ENCODE data around the gene KDM4B. TPM values are rescaled to one million over a fixed set of nuclear protein-coding genes. Genes with fewer than 3 reads are reported as not detected.

KDM4B gene
- total RNA-seq, 1 experiment from 2014 or later: 43.7 TPM

- H2BK5ac ChIP-seq (ENCODE audit: insufficient read length, low read length): no peak overlapping the region
- no peak overlapping the region for H3K27ac Mint-ChIP-seq
- H3K9me3 ChIP-seq (ENCODE audit: control insufficient read depth, low read depth, low read length): no peaks in the 10 kb centered on the region
- H3K56ac ChIP-seq (ENCODE audit: insufficient read length, low read depth, low read length): no peak overlapping the region
- no peak overlapping the region for H3K4me2 ChIP-seq (ENCODE audit: insufficient read depth, insufficient read length, low read length)
- no peak overlapping the region for H2BK120ac ChIP-seq (ENCODE audit: low read depth, low read length, poor library complexity, severe bottlenecking)
- no peak overlapping the region for H2BK20ac ChIP-seq (ENCODE audit: low read depth, low read length, poor library complexity, severe bottlenecking)
- H4K8ac ChIP-seq (replicated peaks; ENCODE audit: insufficient read length, low read depth, low read length): no peak overlapping the region
- H3T11ph ChIP-seq (ENCODE audit: low read length): no peak overlapping the region
- H3K18ac ChIP-seq (ENCODE audit: insufficient read length, low read depth, low read length): no peak overlapping the region
- no peaks in the 10 kb centered on the region for H3K9me3 Mint-ChIP-seq
- H4K20me1 ChIP-seq (ENCODE audit: control insufficient read depth, insufficient read depth, insufficient read length): no peaks in the 10 kb centered on the region
- H3K9ac ChIP-seq (ENCODE audit: extremely low read depth, insufficient read length, low read length): no peak overlapping the region
- peaks cover 3 to 45% (median 31%) of the 10 kb centered on the region in 3 experiments; a peak in 6 of 7 replicates for H3K36me3 Mint-ChIP-seq (ENCODE audit: insufficient read depth in 1 of 3, low read depth in 3 of 3)
- H3K27ac ChIP-seq (ENCODE audit: insufficient read length, low read depth, low read length): no peak overlapping the region
- H3K27me3 Mint-ChIP-seq (ENCODE audit: low read depth): no peaks in the 10 kb centered on the region
- TF ChIP-seq CTCF (conservative IDR thresholded peaks at IDR 0.05): no peak
- H4K5ac ChIP-seq (ENCODE audit: insufficient read length, low read depth, low read length): no peak overlapping the region
- no peaks in the 10 kb centered on the region for H3K79me1 ChIP-seq (ENCODE audit: insufficient read depth, low read depth, low read length, poor library complexity, severe bottlenecking)
- no peak overlapping the region for H2BK15ac ChIP-seq (ENCODE audit: low read depth, low read length)
- H3K23me2 ChIP-seq (ENCODE audit: insufficient read length, low read depth, low read length, poor library complexity, severe bottlenecking): no peaks in the 10 kb centered on the region
- no peak overlapping the region for H3K4me3 Mint-ChIP-seq
- DNase-seq: no peak
- H3K4me1 ChIP-seq (ENCODE audit: insufficient read depth, low read length): peaks cover 3% of the 10 kb centered on the region; the same call in 1 of the 2 replicates
- no peak overlapping the region for H3K14ac ChIP-seq (ENCODE audit: insufficient read depth, low read length)
- H3K4me1 Mint-ChIP-seq: peaks cover 9 to 12% of the 10 kb centered on the region in 2 experiments
- H2AFZ ChIP-seq (ENCODE audit: low read length): no peak overlapping the region
- H3K27me3 ChIP-seq (ENCODE audit: insufficient read depth, low read length): peaks cover 2% of the 10 kb centered on the region; the same call in 1 of the 2 replicates
- H3K4ac ChIP-seq (ENCODE audit: low read depth, low read length): no peak overlapping the region
- no CpG with 5 or more reads among the region's 16 CpGs for WGBS (ENCODE audit: extremely low coverage, insufficient read length, low lambda C conversion rate)
- H3K23ac ChIP-seq (ENCODE audit: insufficient read length, low read depth, low read length): no peak overlapping the region
- H2AK5ac ChIP-seq (ENCODE audit: insufficient read length, low read length): no peak overlapping the region
- no peaks in the 10 kb centered on the region for H3K79me2 ChIP-seq (ENCODE audit: insufficient read depth, low read length)
- H4K91ac ChIP-seq (ENCODE audit: insufficient read length, low read depth, low read length): no peak overlapping the region
- no peak overlapping the region for H2BK12ac ChIP-seq (ENCODE audit: insufficient read length, low read depth, low read length)
Observed at GRCh38 chr19:5078666-5079065, 109.8 kb downstream of the KDM4B start.
